ENCODE data around the gene HSPA1L.

GRCh38 chr6:31771992-31772358 lies 43.1 kb downstream of the HSPA1L start:
- TF ChIP-seq, protein P1, sequence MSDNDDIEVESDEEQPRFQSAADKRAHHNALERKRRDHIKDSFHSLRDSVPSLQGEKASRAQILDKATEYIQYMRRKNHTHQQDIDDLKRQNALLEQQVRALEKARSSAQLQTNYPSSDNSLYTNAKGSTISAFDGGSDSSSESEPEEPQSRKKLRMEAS (IDR thresholded peaks at IDR 0.05) = no peak
- TF ChIP-seq POLR2A (IDR thresholded peaks at IDR 0.05; ENCODE audit: borderline replicate concordance, extremely low read depth, insufficient read depth, insufficient read length) = no peak
